ENCODE measurements around the gene TRIM7. TPM values are rescaled to one million over a fixed set of nuclear protein-coding genes. Genes with fewer than 3 reads are reported as not detected.

Gene TRIM7
- total RNA-seq, 1 donor from 2014 or later, result not detected

DNA sequence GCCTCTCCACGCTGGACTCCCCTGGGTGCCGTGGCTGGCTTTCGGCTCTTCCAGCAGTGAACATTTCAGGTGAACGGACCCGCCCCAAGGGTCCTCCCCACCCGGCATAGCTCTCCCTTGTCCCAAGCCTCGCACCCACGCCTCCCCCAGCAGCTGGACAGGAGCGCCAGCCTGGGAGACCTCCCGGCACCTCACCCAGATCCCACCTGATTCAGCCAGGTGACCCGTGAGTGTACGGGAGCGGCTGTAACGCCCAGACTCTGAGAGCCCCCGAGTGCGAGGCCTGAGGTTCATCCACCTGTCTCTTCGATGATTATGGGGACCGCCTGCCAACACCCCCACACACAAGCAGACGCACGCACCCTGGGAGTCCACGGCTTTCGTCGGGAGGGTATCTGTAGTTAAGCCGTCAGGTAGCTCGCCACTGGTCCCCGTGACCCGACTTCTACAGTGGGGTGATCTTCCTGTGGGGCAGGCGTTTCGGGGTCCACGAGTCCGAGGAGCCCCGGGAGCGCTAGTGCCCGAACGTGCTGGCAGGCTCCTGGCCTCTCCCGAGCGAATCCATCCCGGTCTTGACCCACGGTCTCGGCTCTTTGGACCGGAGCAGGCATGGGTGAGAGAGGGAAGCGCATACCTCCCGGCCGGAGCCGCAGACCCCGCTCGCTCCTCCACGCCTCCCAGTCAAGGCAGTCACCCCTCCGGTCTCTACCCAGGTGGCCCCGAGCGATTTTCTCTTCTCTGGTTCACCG lies 14.9 kb downstream of the TRIM7 start:
- Mint-ChIP-seq H3K27ac (ENCODE audit: unreplicated experiment) (no peak overlapping the region), H3K9me3 (ENCODE audit: unreplicated experiment) (peaks cover 5% of the 10 kb centered on the region), H3K4me3 (ENCODE audit: unreplicated experiment) (peak overlapping the region; percentile 94), H3K36me3 (ENCODE audit: low read depth, unreplicated experiment) (peaks cover 10% of the 10 kb centered on the region), H3K4me1 (ENCODE audit: unreplicated experiment) (peaks cover 21% of the 10 kb centered on the region), H3K27me3 (ENCODE audit: unreplicated experiment) (peaks cover 56% of the 10 kb centered on the region)
- TF ChIP-seq, protein P1, sequence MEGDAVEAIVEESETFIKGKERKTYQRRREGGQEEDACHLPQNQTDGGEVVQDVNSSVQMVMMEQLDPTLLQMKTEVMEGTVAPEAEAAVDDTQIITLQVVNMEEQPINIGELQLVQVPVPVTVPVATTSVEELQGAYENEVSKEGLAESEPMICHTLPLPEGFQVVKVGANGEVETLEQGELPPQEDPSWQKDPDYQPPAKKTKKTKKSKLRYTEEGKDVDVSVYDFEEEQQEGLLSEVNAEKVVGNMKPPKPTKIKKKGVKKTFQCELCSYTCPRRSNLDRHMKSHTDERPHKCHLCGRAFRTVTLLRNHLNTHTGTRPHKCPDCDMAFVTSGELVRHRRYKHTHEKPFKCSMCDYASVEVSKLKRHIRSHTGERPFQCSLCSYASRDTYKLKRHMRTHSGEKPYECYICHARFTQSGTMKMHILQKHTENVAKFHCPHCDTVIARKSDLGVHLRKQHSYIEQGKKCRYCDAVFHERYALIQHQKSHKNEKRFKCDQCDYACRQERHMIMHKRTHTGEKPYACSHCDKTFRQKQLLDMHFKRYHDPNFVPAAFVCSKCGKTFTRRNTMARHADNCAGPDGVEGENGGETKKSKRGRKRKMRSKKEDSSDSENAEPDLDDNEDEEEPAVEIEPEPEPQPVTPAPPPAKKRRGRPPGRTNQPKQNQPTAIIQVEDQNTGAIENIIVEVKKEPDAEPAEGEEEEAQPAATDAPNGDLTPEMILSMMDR (IDR thresholded peaks at IDR 0.05; ENCODE audit: unreplicated experiment), result no peak
- DNase-seq (ENCODE audit: low spot score), result peak; percentile 34

- peak overlapping the region; percentile 94 for H3K4me3 Mint-ChIP-seq (ENCODE audit: unreplicated experiment)
- TF ChIP-seq, protein P1 (IDR thresholded peaks at IDR 0.05; ENCODE audit: unreplicated experiment), result no peak
- H3K4me1 Mint-ChIP-seq (ENCODE audit: unreplicated experiment), result peaks cover 21% of the 10 kb centered on the region
- no peak overlapping the region for H3K27ac Mint-ChIP-seq (ENCODE audit: unreplicated experiment)
- peaks cover 10% of the 10 kb centered on the region for H3K36me3 Mint-ChIP-seq (ENCODE audit: low read depth, unreplicated experiment)
- peaks cover 5% of the 10 kb centered on the region for H3K9me3 Mint-ChIP-seq (ENCODE audit: unreplicated experiment)
- peaks cover 56% of the 10 kb centered on the region for H3K27me3 Mint-ChIP-seq (ENCODE audit: unreplicated experiment)
- DNase-seq (ENCODE audit: low spot score), result no peak
Measured at GRCh38 chr5:181189363-181189961, 15.5 kb downstream of the TRIM7 start.

DNA sequence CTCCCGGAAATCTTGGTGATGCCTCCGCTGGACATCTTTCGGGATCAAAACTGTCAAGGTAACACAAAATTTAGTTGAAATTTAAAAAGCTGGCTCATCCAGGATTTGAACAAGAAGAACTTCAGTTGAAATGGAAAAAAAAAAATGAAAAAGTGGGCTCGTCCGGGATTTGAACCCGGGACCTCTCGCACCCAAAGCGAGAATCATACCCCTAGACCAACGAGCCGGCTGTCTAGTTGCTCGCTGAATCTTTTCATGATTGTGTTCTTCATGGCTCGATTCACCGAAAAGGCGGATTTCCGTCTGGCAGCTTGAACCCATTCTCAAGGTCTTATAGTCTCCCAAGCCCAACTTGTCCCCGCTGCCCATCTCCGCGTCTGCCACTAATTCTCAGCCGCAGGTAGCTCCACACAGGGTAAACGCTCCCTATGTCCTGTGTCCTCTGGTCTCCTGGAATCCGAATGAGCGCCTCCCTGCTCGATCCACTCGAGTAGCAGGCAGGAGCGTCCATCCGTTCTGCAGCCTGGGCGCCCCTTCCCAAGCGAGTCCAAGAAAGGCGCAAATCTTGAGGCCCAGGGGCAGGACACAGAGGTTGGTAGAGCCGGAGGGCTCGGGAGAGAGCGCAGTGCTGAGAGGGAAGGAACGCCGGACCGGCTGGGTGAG lies 16.2 kb downstream of the TRIM7 start:
- Mint-ChIP-seq H3K4me3 (ENCODE audit: unreplicated experiment) (peak overlapping the region; percentile 94), H3K27ac (ENCODE audit: unreplicated experiment) (peak overlapping the region; percentile 91), H3K36me3 (ENCODE audit: low read depth, unreplicated experiment) (peaks cover 10% of the 10 kb centered on the region), H3K27me3 (ENCODE audit: unreplicated experiment) (peaks cover 58% of the 10 kb centered on the region), H3K9me3 (ENCODE audit: unreplicated experiment) (peaks cover 5% of the 10 kb centered on the region), H3K4me1 (ENCODE audit: unreplicated experiment) (peaks cover 21% of the 10 kb centered on the region)
- TF ChIP-seq, protein P1 (IDR thresholded peaks at IDR 0.05; ENCODE audit: unreplicated experiment), result no peak
- DNase-seq (ENCODE audit: low spot score), result peak; percentile 77

DNA sequence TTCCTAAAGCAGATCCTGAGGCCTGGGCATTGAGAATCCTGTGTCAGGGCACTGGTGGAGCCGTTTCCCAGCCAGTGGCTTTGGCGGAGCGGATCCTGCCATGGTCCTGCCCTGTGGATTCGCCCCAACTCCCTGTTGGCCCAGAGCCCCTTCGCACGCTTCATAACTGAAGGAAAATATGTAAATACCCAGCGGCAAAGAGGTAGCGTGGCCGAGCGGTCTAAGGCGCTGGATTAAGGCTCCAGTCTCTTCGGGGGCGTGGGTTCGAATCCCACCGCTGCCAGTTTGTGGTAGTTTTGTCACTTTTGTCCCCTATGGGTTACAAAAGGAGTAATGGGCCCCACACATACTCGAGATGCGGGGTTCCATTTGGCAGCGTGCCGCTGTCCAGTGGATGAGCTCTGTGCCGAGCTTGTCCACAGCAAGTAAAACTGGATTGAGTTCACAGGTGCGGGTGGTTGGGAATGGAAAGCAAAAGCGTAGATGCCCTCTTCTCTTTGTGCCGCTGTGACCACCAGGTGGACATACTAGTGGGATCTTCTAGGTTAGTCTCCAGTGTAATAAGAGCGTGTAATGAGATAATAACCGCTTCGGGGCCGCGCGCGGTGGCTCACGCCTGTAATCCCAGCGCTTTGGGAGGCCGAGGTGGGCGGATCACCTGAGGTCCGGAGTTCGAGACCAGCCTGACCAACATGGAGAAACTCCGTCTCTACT lies 17.3 kb downstream of the TRIM7 start:
- H3K4me1 Mint-ChIP-seq (ENCODE audit: unreplicated experiment), result peaks cover 18% of the 10 kb centered on the region
- H3K4me3 Mint-ChIP-seq (ENCODE audit: unreplicated experiment), result peak overlapping the region; percentile 94
- H3K27ac Mint-ChIP-seq (ENCODE audit: unreplicated experiment), result peak overlapping the region; percentile 91
- TF ChIP-seq, protein P1 (IDR thresholded peaks at IDR 0.05; ENCODE audit: unreplicated experiment), result no peak
- peaks cover 50% of the 10 kb centered on the region for H3K27me3 Mint-ChIP-seq (ENCODE audit: unreplicated experiment)
- H3K36me3 Mint-ChIP-seq (ENCODE audit: low read depth, unreplicated experiment), result peaks cover 10% of the 10 kb centered on the region
- peak; percentile 77 for DNase-seq (ENCODE audit: low spot score)
- H3K9me3 Mint-ChIP-seq (ENCODE audit: unreplicated experiment), result peaks cover 5% of the 10 kb centered on the region

Data from endothelial cell (in vitro differentiated cells).